Loucy (cell line): Measurements from ENCODE around the gene ANXA3.

ENCODE experiments used
- H2AFZ ChIP-seq: fragments of 200-600 bp; sonication (generic); 2 replicates; pipeline ENCODE4 v1.6.0; 2016; ENCODE audit warnings: antibody characterized with exemption, mild to moderate bottlenecking, low read length, moderate library complexity
- H3F3A ChIP-seq: fragments of 200-600 bp; 2 replicates; pipeline ENCODE4 v1.6.0; 2016; ENCODE audit warnings: antibody characterized with exemption, low read depth, mild to moderate bottlenecking
- H3K27me3 ChIP-seq: fragments of 200-600 bp; sonication (generic); 2 replicates; pipeline ENCODE4 v1.6.1; 2014; ENCODE audit warnings: low read length, mild to moderate bottlenecking; ENCODE audit not compliant: insufficient read depth, poor library complexity, severe bottlenecking
- H3K36me3 ChIP-seq: fragments of 200-600 bp; sonication (generic); 2 replicates; pipeline ENCODE4 v1.6.1; 2016; ENCODE audit warnings: low read length; ENCODE audit not compliant: insufficient read depth
- H3K4me1 ChIP-seq: fragments of 200-600 bp; sonication (generic); 2 replicates; pipeline ENCODE4 v1.5.1; 2014; ENCODE audit warnings: low read length, mild to moderate bottlenecking; ENCODE audit not compliant: insufficient read depth, poor library complexity, severe bottlenecking
- H3K4me2 ChIP-seq: fragments of 200-600 bp; sonication (generic); 2 replicates; pipeline ENCODE4 v1.6.0; 2014; ENCODE audit warnings: antibody characterized with exemption, low read length, low read depth, mild to moderate bottlenecking; ENCODE audit not compliant: poor library complexity, severe bottlenecking
- H3K4me3 ChIP-seq: fragments of 200-600 bp; sonication (generic); 2 replicates; pipeline ENCODE4 v1.5.1; 2014; ENCODE audit warnings: low read length, mild to moderate bottlenecking, mixed read lengths; ENCODE audit not compliant: poor library complexity, severe bottlenecking
- H3K79me2 ChIP-seq: fragments of 200-600 bp; sonication (generic); 2 replicates; pipeline ENCODE4 v1.6.1; 2014; ENCODE audit warnings: low read length; ENCODE audit not compliant: insufficient read depth
- H3K9ac ChIP-seq: fragments of 200-600 bp; sonication (generic); 2 replicates; pipeline ENCODE4 v1.6.0; 2014; ENCODE audit warnings: mild to moderate bottlenecking, low read depth, low read length, moderate library complexity; ENCODE audit not compliant: poor library complexity, severe bottlenecking
- H3K9me2 ChIP-seq: fragments of 200-600 bp; sonication (generic); replicated peaks from 2 replicates; pipeline ENCODE4 v1.6.1; 2016; ENCODE audit warnings: low read depth, low read length, mixed read lengths
- H3K9me3 ChIP-seq: fragments of 200-600 bp; sonication (generic); 2 replicates; pipeline ENCODE4 v1.6.1; 2014; ENCODE audit warnings: mild to moderate bottlenecking, antibody characterized with exemption, low read length, low read depth; ENCODE audit not compliant: insufficient read depth
- H4K20me1 ChIP-seq: fragments of 200-600 bp; sonication (generic); 2 replicates; pipeline ENCODE4 v1.6.0; 2014; ENCODE audit warnings: antibody characterized with exemption, low read length, mild to moderate bottlenecking; ENCODE audit not compliant: insufficient read depth, poor library complexity, severe bottlenecking
- EZH2phosphoT487 ChIP-seq: fragments of 200-600 bp; IDR thresholded peaks from 2 replicates; pipeline ENCODE4 v1.6.1; 2018; ENCODE audit warnings: antibody characterized with exemption, mild to moderate bottlenecking, moderate library complexity, borderline replicate concordance
- TF ChIP-seq, protein P1 (sequence below): fragments of 200-600 bp; sonication (generic); conservative IDR thresholded peaks from 2 replicates; pipeline ENCODE4 v1.5.1; 2014; ENCODE audit warnings: mild to moderate bottlenecking, antibody characterized with exemption, low read length

ANXA3 gene

DNA sequence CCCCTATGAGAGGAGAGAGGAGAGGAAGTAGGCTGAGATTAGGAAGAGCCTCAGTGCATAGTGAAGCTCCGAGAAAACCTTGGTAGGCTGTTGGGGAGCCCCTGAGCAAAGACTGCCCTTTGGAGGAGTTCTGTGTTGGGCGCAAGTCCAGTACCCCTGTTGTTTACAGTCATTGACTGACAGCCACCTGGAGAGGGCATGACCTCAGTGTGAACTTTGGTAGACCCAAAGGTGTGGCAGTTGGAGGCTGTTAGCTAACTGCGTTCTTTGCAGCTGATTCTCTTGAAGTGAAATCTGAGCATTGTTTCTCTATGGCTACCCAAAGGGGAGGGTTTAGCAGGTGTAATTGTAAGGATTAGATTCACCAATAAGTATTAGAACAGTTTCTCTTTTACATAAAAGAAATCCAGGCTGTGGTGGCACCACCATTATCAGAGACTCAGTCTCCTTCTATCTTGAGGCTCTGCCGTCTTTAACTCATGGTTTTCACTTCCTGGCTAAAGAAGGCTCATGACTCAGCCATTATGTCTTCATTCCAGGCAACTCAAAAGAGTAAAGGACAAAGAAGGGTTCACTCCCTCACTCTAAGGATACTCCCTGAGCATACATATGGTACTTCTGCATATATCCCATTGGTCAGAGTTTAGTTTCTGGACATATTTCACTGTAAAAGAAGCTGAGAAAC is 33.4 kb downstream of the ANXA3 start:
- Histone ChIP-seq H3K4me2 (no peak overlapping the region), H3K27me3 (no peaks in the 10 kb centered on the region), H3K4me3 (no peak overlapping the region), H3K36me3 (no peaks in the 10 kb centered on the region), H3K4me1 (peaks cover 9% of the 10 kb centered on the region), H2AFZ (peak overlapping the region; percentile 56), H3K9me3 (no peaks in the 10 kb centered on the region), H3K9ac (no peak overlapping the region), H3K9me2 (no peaks in the 10 kb centered on the region), H4K20me1 (no peaks in the 10 kb centered on the region), H3K79me2 (no peaks in the 10 kb centered on the region), H3F3A (no peaks in the 10 kb centered on the region)
- TF ChIP-seq, protein P1, sequence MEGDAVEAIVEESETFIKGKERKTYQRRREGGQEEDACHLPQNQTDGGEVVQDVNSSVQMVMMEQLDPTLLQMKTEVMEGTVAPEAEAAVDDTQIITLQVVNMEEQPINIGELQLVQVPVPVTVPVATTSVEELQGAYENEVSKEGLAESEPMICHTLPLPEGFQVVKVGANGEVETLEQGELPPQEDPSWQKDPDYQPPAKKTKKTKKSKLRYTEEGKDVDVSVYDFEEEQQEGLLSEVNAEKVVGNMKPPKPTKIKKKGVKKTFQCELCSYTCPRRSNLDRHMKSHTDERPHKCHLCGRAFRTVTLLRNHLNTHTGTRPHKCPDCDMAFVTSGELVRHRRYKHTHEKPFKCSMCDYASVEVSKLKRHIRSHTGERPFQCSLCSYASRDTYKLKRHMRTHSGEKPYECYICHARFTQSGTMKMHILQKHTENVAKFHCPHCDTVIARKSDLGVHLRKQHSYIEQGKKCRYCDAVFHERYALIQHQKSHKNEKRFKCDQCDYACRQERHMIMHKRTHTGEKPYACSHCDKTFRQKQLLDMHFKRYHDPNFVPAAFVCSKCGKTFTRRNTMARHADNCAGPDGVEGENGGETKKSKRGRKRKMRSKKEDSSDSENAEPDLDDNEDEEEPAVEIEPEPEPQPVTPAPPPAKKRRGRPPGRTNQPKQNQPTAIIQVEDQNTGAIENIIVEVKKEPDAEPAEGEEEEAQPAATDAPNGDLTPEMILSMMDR = no peak
- TF ChIP-seq EZH2phosphoT487 = no peak

DNA sequence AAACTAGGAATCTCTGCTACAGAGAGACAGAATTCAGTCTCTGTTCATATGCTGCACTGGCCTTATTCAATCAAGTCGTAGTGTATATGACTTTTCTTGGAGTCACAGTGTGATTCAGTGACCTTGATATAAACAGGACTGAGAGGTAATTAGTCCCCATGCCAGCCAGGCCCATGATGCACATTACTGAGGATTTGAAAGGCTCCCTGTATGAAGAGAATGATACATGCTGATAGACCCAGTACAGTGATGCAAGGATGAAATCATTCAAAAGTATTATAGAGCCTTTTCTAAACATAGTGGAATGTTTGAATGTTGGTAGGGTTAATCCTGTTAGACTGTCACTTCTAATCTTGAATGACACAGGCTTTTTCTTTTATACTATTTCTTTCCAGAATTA is 34.1 kb downstream of the ANXA3 start:
- H3K27me3 ChIP-seq = no peaks in the 10 kb centered on the region
- no peak overlapping the region for H3K4me2 ChIP-seq
- peak overlapping the region; percentile 56; the same call in 1 of the 2 replicates for H2AFZ ChIP-seq
- H3K4me3 ChIP-seq = no peak overlapping the region
- no peaks in the 10 kb centered on the region for H4K20me1 ChIP-seq
- H3K79me2 ChIP-seq = no peaks in the 10 kb centered on the region
- H3K36me3 ChIP-seq = no peaks in the 10 kb centered on the region
- H3K9ac ChIP-seq = no peak overlapping the region
- H3F3A ChIP-seq = no peaks in the 10 kb centered on the region
- H3K9me2 ChIP-seq = no peaks in the 10 kb centered on the region
- TF ChIP-seq, protein P1 = no peak
- no peak for TF ChIP-seq EZH2phosphoT487
- H3K9me3 ChIP-seq = no peaks in the 10 kb centered on the region
- peaks cover 9% of the 10 kb centered on the region for H3K4me1 ChIP-seq

DNA sequence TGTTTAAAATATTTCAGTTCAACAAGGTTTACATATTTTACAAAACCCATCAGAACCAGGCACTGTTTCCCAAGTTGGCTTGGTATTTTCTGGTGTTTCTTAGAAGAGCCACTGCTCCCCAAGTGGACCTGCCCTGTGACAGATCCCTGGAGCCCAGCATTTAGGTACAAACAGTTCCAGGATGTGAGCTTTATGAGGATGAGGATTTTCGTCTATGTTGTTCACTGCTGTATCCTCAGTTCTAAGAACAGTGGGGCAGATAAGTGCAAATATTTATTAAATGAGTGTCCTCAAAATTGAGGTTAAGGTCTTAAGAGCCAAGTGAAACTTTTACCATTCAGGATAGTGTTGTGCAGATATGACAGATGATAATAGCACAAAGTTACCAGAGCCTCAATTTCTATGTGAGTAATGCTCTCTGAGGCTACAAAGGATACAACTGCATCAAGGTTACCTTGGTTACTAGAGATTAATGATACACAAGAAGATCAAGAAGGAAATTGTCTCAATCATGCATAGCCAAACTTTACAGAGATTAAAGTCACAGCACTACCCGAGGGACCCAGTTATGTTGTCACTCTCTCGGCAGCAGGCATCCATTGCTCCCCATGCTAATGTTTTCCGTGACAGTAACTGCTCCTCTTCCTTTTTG is 37.5 kb downstream of the ANXA3 start:
- no peaks in the 10 kb centered on the region for H3K27me3 ChIP-seq
- no peaks in the 10 kb centered on the region for H3F3A ChIP-seq
- peaks cover 12% of the 10 kb centered on the region for H3K4me1 ChIP-seq
- no peak overlapping the region for H3K4me2 ChIP-seq
- no peak overlapping the region for H3K9ac ChIP-seq
- no peaks in the 10 kb centered on the region for H3K79me2 ChIP-seq
- no peaks in the 10 kb centered on the region for H4K20me1 ChIP-seq
- no peak for TF ChIP-seq EZH2phosphoT487
- TF ChIP-seq, protein P1 = no peak
- H2AFZ ChIP-seq = no peak overlapping the region
- H3K36me3 ChIP-seq = no peaks in the 10 kb centered on the region
- no peaks in the 10 kb centered on the region for H3K9me3 ChIP-seq
- no peaks in the 10 kb centered on the region for H3K9me2 ChIP-seq
- H3K4me3 ChIP-seq = no peak overlapping the region
